ENCODE data around the gene FAM151A.

Gene FAM151A

GRCh38 chr1:54608566-54609230, 14.6 kb downstream of the FAM151A start:
- Histone ChIP-seq H3K9me3 (no peaks in the 10 kb centered on the region), H3K36me3 (peaks cover 21% of the 10 kb centered on the region), H3K4me3 (ENCODE audit: low read depth in 1 of 2, low read length in 1 of 2) (no peak overlapping the region), H3K4me1 (ENCODE audit: control insufficient read depth in 1 of 2, insufficient read depth in 1 of 2, low read depth in 1 of 2, low read length in 1 of 2) (peaks cover 0 to 7% of the 10 kb centered on the region in 2 experiments), H3K27me3 (no peaks in the 10 kb centered on the region), H3K27ac (no peak overlapping the region)
- no peak for TF ChIP-seq CTCF (IDR thresholded peaks at IDR 0.05)

- Histone ChIP-seq H3K27ac (no peak overlapping the region), H3K4me1 (ENCODE audit: control insufficient read depth in 1 of 2, insufficient read depth in 1 of 2, low read depth in 1 of 2, low read length in 1 of 2) (peaks cover 0 to 7% of the 10 kb centered on the region in 2 experiments), H3K36me3 (peaks cover 21% of the 10 kb centered on the region), H3K27me3 (no peaks in the 10 kb centered on the region), H3K4me3 (ENCODE audit: low read depth in 1 of 2, low read length in 1 of 2) (no peak overlapping the region), H3K9me3 (no peaks in the 10 kb centered on the region)
- no peak for TF ChIP-seq CTCF (IDR thresholded peaks at IDR 0.05)
Measured at GRCh38 chr1:54607821-54608565, 15.3 kb downstream of the FAM151A start.

GRCh38 chr1:54606990-54607325, 16.4 kb downstream of the FAM151A start:
- Histone ChIP-seq H3K27me3 (no peaks in the 10 kb centered on the region), H3K4me3 (ENCODE audit: low read depth in 1 of 2, low read length in 1 of 2) (no peak overlapping the region), H3K4me1 (ENCODE audit: control insufficient read depth in 1 of 2, insufficient read depth in 1 of 2, low read depth in 1 of 2, low read length in 1 of 2) (peaks cover 0 to 7% of the 10 kb centered on the region in 2 experiments), H3K27ac (no peak overlapping the region), H3K36me3 (peaks cover 21% of the 10 kb centered on the region), H3K9me3 (no peaks in the 10 kb centered on the region)
- no peak for TF ChIP-seq CTCF (IDR thresholded peaks at IDR 0.05)

GRCh38 chr1:54606096-54606989, 17.0 kb downstream of the FAM151A start:
- H3K36me3 ChIP-seq = peaks cover 25% of the 10 kb centered on the region
- H3K9me3 ChIP-seq = no peaks in the 10 kb centered on the region
- TF ChIP-seq CTCF (IDR thresholded peaks at IDR 0.05) = no peak
- no peak overlapping the region for H3K27ac ChIP-seq
- peaks cover 0 to 7% of the 10 kb centered on the region in 2 experiments for H3K4me1 ChIP-seq (ENCODE audit: control insufficient read depth in 1 of 2, insufficient read depth in 1 of 2, low read depth in 1 of 2, low read length in 1 of 2)
- no peaks in the 10 kb centered on the region for H3K27me3 ChIP-seq
- no peak overlapping the region for H3K4me3 ChIP-seq (ENCODE audit: low read depth in 1 of 2, low read length in 1 of 2)

GRCh38 chr1:54604572-54605370, 18.6 kb downstream of the FAM151A start:
- Histone ChIP-seq H3K27ac (no peak overlapping the region), H3K36me3 (peaks cover 23% of the 10 kb centered on the region), H3K4me3 (ENCODE audit: low read depth in 1 of 2, low read length in 1 of 2) (no peak overlapping the region), H3K4me1 (ENCODE audit: control insufficient read depth in 1 of 2, insufficient read depth in 1 of 2, low read depth in 1 of 2, low read length in 1 of 2) (peaks cover 0 to 7% of the 10 kb centered on the region in 2 experiments), H3K9me3 (no peaks in the 10 kb centered on the region), H3K27me3 (no peaks in the 10 kb centered on the region)
- no peak for TF ChIP-seq CTCF (IDR thresholded peaks at IDR 0.05)
